KOPT-K1 (cell line): Measurements from ENCODE around the gene ACD.

ENCODE experiments used
- H3K27ac ChIP-seq: fragments of 200-600 bp; sonication (generic); 2 replicates; pipeline ENCODE4 v1.5.1; 2016; ENCODE audit warnings: antibody characterized with exemption, mild to moderate bottlenecking, low read depth, low read length; ENCODE audit not compliant: poor library complexity, severe bottlenecking
- H3K36me3 ChIP-seq: fragments of 200-600 bp; sonication (generic); 2 replicates; pipeline ENCODE4 v1.5.1; 2017; ENCODE audit warnings: antibody characterized with exemption, mild to moderate bottlenecking, low read length, moderate library complexity; ENCODE audit not compliant: insufficient read depth
- H3K9me3 ChIP-seq: fragments of 200-600 bp; sonication (generic); 2 replicates; pipeline ENCODE4 v1.5.1; 2017; ENCODE audit warnings: antibody characterized with exemption, low read length, mild to moderate bottlenecking; ENCODE audit not compliant: insufficient read depth, poor library complexity, severe bottlenecking

Gene ACD

DNA sequence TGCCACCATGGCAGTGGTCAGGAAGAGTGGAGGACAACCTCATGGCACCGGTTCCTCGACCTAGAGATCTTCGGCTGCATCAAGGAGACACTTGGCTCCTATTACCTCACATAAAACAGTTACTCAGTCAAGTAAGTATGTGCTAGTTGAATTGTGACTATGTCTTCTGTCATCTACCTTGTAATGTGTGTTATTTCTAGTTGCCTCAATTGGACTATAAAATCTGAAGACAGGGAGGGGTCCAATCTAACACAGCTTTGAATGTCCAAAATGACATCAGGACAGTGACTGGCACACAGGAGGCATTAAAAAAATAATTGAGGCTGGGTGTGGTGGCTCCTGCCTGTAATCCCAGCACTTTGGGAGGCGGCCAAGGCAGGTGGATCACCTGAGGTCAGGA, 23.7 kb upstream of the ACD start:
- Histone ChIP-seq H3K27ac (no peak overlapping the region), H3K9me3 (no peaks in the 10 kb centered on the region), H3K36me3 (peaks cover 58% of the 10 kb centered on the region)

DNA sequence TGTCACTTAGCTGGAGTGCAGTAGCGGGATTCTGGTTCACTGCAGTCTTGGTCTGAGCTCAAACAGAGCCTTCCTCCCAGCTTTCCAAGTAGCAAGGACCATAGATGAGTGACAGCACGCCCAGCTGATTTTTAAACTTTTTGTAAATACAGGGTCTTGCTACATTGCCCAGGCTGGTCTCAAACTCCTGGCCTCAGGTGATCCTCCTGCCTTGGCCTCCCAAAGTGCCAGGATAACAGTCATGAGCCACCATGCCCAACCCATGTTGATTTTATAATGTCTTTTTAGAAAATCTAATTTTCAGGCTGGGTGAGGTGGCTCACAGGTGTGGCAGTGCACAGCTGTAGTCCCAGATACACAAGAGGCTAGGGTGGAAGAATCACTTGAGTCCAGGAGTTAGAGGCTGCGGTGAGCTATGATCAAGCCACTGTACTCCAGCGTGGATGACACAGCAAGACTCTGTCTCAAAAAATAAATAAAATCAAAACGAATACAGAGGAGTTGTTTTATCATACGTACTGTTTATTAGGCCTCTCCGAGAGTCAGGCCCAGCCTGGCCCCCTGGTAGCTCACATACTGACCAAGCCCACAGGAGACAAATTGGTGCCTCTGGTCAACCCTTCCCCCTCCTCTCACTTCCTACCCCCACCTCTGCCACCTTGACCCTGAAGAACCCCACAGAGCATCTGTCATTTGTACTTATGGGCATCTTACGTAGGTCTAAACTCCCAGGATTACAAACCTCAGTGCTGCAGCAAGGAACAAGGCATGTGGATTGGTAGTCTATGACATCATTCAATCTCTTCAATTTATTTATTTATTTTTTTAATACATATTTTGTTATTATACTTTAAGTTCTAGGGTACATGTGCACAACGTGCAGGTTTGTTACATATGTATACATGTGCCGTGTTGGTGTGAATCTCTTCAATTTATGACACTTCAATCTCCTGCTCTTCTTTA, 20.2 kb upstream of the ACD start:
- H3K27ac ChIP-seq, result no peak overlapping the region
- H3K36me3 ChIP-seq, result peaks cover 66% of the 10 kb centered on the region

DNA sequence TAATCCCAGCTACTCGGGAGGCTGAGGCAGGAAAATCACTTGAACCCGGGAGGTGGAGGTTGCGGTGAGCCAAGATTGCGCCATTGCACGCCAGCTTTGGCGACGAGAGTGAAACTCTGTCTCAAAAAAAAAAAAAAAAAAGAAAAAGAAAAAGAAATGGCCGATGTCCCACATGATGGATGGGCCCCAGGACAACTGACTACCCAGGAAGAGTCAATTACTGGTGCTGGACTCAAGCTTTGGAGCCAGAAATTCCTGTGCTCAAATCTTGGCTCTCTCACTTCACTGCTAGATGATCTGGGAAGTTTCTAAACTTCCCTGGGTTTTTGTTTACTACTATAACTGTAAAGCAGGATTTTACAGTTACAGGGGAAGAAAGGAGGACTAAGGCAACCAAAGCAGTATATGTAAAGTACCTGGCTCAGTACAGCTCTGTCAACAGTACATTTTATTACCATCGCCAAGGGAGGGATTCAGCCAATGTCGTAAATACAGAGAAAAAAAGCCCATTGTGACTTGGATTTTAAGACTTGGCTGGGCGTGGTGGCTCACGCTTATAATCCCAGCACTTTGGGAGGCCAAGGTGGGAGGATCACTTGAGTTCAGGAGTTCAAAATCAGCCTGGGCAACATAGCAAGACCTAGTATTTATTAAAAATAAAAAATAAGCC, 18.4 kb upstream of the ACD start:
- H3K27ac ChIP-seq, result no peak overlapping the region
- H3K9me3 ChIP-seq, result no peaks in the 10 kb centered on the region
- peaks cover 58% of the 10 kb centered on the region for H3K36me3 ChIP-seq

More for the DNA sequence above, 20.2 kb upstream of the ACD start:
- no peaks in the 10 kb centered on the region for H3K9me3 ChIP-seq

DNA sequence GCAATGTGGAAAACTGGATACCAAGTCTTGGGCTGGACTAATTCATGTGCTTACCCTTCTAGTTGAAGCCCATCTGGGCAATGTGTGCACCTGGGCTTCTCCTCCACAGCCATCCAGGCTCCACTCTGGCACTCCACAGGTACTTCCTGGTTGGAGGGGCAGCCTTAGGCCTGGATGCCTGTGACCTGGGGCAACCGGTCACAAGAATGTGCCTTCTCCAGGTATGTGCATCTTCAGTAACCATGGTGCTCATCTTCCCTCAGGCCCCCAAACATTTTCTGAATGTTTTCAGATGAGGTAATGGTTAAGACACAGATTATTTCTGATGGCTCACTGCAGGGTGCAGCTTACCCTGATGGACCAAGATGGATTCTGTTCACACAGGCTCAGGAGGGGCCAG, 17.7 kb upstream of the ACD start:
- Histone ChIP-seq H3K36me3 (peaks cover 50% of the 10 kb centered on the region), H3K9me3 (no peaks in the 10 kb centered on the region), H3K27ac (no peak overlapping the region)

DNA sequence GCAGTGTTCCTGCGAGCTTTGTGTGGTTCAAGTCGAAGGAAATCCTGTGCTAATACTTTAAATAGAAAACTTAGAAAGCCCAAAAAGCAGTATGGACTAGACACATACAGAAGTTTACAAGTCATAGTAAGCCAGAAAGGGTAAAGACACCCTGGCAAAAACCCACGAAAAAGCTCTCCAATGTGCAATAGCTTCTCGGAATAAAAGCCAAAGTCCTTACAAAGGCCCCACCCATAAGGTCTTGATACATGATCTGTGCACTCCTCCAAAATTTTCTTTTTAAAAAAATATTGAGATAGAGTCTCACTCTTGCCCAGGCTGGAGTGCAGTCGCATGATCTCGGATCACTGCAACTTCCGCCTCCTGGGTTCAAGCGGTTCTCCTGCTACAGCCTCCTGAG, 16.9 kb upstream of the ACD start:
- Histone ChIP-seq H3K9me3 (no peaks in the 10 kb centered on the region), H3K27ac (no peak overlapping the region), H3K36me3 (peaks cover 45% of the 10 kb centered on the region; the same call in 1 of the 2 replicates)

DNA sequence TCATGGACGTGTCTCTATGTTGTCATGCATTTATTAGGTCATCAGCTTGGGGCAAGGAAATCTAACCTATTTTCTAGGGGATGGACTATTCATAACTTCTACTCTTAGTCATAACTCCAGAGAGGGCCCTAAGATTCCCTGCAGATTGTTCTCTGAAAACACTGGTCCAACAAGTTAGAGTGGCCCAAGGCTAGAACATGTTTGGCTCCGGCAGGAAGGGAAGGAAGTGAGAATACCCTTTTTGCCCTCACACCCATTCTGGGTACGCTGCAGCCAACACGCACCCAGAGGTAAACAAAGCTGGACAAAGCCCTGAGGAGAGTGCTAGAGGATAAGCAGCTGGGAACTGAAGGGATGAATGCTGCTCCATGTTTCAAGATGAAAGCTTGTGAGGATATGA, 16.5 kb upstream of the ACD start:
- H3K9me3 ChIP-seq, result no peaks in the 10 kb centered on the region
- peaks cover 41% of the 10 kb centered on the region; the same call in 1 of the 2 replicates for H3K36me3 ChIP-seq
- H3K27ac ChIP-seq, result no peak overlapping the region

DNA sequence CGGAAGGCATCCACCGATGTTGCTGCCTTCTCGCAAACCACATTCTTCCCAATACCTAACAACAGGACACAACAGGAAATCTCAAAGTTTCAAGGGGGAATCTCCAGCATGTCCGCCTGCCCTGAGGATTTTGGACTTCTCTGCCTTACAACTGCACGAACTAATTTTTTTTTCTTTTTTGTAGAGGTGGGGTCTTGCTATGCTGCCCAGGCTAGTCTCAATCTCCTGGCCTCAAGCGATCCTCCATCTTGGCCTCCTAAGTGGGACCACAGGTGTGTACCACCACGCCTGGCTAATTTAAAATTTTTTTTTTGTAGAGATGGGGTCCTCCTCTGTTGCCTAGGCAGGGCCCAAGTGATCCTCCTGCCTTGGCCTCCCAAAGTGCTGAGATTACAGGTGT, 15.9 kb upstream of the ACD start:
- Histone ChIP-seq H3K9me3 (no peaks in the 10 kb centered on the region), H3K36me3 (peaks cover 37% of the 10 kb centered on the region; the same call in 1 of the 2 replicates), H3K27ac (no peak overlapping the region)

DNA sequence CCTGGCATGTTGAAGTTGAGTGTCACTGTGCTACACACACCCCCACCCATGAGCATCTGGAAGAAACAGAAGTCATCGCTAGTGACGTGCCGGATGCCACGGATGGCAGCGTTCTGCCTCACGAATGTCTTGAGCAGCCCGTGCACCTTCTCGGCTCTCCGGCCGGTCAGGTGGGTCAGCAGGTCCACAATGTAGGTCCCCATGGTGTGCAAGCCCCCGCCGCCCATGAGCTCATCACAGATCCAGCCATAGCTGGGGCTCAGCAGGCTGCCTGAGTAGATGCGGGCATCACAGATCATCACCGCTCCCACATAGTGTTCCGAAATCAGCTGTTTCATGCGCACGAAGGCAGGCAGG, 15.5 kb upstream of the ACD start:
- Histone ChIP-seq H3K36me3 (peaks cover 34% of the 10 kb centered on the region; the same call in 1 of the 2 replicates), H3K27ac (no peak overlapping the region), H3K9me3 (no peaks in the 10 kb centered on the region)

DNA sequence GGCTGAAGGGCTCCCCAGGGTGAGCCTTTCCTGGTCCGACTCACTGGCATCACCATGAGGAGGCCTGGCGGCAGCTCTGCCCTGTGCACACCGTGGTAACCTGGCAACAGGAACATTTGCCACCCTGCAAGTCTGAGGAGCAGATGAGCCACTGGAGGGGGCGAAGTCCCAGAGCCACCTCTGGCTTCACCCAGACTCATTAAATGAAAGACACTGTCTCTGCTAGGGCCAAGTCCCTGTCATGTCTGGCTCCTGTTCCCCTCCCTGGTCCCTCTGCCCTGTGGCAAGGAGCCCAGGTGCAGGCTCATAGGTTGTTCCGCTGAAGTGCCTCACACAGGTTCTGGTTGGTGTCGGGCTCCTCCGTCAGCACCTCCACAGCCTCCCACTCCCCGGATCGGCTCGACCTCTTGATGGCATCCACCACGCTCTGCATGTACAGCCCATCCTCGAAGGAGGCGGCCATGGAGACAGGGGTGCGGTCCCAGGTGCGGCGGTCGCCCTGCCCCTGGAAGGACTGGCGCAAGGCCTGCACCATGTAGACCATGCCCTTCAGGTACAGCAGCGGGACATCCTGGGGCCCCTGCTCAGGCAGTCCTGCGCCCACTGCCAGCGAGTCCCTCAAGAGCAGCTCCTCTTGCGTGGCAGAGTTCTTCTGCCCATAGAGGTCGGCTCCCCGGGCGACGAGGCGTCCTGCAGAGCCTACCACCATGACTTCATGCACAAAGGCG, 15.0 kb upstream of the ACD start:
- H3K27ac ChIP-seq, result no peak overlapping the region
- H3K9me3 ChIP-seq, result no peaks in the 10 kb centered on the region
- peaks cover 29% of the 10 kb centered on the region; the same call in 1 of the 2 replicates for H3K36me3 ChIP-seq

DNA sequence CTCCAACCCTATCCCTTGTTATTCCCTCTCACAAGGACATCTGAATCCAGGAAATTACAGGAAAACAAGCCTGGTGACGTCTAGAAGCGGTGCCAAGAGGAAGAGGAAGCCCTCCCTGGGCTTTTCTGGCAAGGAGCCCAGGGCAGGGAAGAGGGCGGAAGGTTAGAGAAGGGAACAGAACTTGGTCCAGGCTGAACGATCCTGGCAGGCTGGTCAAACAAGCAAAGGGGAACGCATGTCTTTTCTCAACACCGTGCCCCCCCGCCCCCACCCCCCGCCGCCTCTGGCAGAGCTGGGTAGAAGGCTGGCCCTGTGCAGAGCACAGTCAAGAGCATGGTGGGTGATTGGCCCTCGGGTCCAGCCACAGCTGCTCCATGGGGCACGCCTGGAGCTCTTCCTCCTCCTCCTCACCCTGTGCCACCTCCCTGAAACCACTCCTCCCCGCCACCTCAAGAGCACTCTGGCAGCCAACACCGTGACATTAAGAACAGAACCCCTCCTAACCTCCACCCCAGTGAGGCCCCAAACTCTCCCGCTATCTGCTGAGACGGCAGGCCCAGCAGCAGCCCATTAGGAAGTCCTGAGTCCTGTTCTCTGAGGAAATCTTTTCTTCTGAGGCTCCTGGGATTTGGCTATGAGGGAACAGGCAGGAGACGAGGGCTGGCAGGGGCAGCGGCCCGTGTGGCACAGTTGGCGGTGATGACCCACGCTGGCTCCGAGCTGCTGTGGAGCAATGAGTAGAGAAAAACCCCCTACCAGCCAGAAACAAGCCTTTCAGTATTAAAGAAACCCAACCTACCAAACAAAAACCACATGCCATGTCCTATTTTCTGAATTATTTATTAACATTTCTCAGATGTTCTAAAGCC, 13.9 kb upstream of the ACD start:
- Histone ChIP-seq H3K27ac (no peak overlapping the region), H3K9me3 (no peaks in the 10 kb centered on the region), H3K36me3 (peaks cover 24% of the 10 kb centered on the region; the same call in 1 of the 2 replicates)

DNA sequence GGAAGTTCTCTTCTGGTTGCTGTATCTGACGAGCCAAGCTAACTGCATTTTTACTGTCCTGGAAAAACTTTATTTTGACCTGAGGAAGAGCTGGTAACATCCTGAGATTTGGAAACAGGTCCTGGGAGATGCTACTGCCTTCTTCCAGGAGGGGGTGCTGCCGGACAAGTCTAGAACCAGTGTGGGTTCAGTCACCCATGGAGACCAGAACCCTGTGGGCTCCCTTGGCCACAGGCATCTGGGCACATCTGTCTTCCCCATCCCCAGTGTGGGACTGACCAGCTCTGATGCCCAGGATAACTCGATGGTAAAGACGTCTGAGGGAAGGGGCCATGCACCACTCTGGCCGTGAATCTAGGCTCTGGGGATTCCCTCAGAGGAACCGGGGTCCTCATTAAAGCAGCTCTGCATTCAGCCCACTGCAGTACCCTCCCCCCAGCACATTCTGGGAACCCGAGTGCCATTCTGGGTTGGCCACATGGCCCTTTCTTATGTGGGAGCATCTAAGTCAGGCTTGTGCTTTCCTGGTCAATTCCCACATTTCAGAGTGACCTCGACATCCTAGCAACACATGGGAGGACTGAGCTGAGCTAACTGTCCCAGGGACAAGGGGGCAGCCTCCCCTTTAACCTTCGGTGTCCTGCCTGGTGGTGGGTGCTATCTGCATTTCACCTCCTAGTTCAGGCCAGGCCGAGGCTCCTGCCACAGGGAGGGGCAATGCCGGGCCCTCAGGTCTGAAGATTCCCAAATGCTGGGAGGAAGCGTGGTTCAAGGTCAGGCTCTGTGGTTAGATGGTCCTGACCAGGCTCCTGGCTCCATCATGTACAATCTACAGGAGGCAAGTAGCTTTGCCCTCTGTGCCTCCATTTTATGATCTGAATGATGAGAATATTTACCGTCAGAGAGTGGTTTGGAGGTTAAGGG, 12.9 kb upstream of the ACD start:
- Histone ChIP-seq H3K9me3 (no peaks in the 10 kb centered on the region), H3K36me3 (peaks cover 19% of the 10 kb centered on the region; the same call in 1 of the 2 replicates), H3K27ac (no peak overlapping the region)

DNA sequence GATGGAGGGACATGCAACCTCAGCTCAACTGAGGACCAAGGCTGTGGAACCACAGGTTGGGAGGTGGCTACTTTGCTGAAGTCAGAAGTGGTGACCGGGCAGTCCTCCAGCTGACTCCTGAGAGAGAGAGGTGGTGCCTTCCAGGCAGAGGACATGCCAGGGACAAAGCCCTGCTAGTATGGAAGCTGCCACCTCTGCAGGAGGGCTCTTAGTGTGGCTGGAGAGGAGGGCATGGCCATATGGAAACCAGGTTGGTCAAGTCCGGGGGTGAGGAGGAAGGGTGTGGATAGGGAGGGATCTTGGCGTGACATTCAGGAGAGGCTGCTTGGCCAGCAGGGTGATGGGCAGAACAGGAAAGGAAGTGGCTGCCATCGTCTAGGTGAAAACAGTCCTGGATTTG, 12.2 kb upstream of the ACD start:
- Histone ChIP-seq H3K9me3 (no peaks in the 10 kb centered on the region), H3K36me3 (peaks cover 19% of the 10 kb centered on the region; the same call in 1 of the 2 replicates), H3K27ac (no peak overlapping the region)

DNA sequence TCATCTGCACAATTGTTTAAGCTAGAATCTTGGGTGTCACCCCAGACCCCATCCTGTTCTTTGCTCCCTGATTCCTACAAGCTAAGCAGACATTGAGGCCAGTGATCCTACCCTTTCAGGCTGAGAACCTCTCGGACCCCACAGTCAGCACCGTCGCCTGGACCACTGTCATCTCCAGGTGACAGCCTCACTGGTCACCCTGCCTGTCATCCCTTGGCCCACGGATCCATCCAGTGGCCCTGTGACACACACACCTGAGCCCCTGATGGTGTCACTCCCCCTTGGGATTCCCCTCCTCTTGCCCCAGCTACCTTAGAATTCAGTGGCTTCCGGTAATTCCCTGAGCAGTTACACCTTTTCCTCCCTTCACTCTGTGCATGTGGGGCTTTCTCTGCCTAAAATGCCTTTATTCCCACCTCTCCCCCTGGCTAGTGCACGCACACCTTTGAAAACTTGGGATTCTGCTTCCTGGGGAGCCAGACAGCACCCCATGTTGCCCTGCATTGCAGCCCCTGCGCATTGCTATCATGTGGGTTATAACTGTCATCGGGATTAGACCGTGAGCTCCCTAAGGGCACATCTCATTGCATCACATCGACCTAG, 9.5 kb upstream of the ACD start:
- H3K27ac ChIP-seq, result no peak overlapping the region
- no peaks in the 10 kb centered on the region for H3K9me3 ChIP-seq
- H3K36me3 ChIP-seq, result peaks cover 2% of the 10 kb centered on the region; the same call in 1 of the 2 replicates
